ENCODE measurements around the gene SOX13. TPM values are rescaled to one million over a fixed set of nuclear protein-coding genes. Genes with fewer than 3 reads are reported as not detected.
"Not testable (repeated sequence)": the region's sequence is repeated elsewhere in the genome, so short reads cannot be mapped to it uniquely, and the experiment has no call there.

The SOX13 gene
- 49.9 TPM for polyA plus RNA-seq (ENCODE audit: insufficient read length)
- long read RNA-seq, donor 1, partial matches to known transcripts: 0 of 4 reads
- long read RNA-seq, donor 1, other reads (novel, unspliced or antisense): 0 of 4 reads
- long read RNA-seq, donor 2, transcript SOX13-202 (7 exons, 3,525 nt): major isoform, 5 of 14 reads
- long read RNA-seq, donor 2, partial matches to known transcripts: 9 of 14 reads
- long read RNA-seq, donor 2, other reads (novel, unspliced or antisense): 0 of 14 reads
- long read RNA-seq, donor 3: 0 reads
- long read RNA-seq, donor 4, partial matches to known transcripts: 0 of 1 reads
- long read RNA-seq, donor 4, other reads (novel, unspliced or antisense): 0 of 1 reads
- long read RNA-seq, donor 5, partial matches to known transcripts: 0 of 3 reads
- long read RNA-seq, donor 5, other reads (novel, unspliced or antisense): 0 of 3 reads
- long read RNA-seq, donor 6, transcript SOX13-202 (7 exons, 3,525 nt): major isoform, 6 of 7 reads
- long read RNA-seq, donor 6, partial matches to known transcripts: 0 of 7 reads
- long read RNA-seq, donor 6, other reads (novel, unspliced or antisense): 0 of 7 reads
- long read RNA-seq, donor 7, partial matches to known transcripts: 20 of 28 reads
- long read RNA-seq, donor 7, other reads (novel, unspliced or antisense): 5 of 28 reads
- long read RNA-seq, donor 8, partial matches to known transcripts: 0 of 1 reads
- long read RNA-seq, donor 8, other reads (novel, unspliced or antisense): 0 of 1 reads

DNA sequence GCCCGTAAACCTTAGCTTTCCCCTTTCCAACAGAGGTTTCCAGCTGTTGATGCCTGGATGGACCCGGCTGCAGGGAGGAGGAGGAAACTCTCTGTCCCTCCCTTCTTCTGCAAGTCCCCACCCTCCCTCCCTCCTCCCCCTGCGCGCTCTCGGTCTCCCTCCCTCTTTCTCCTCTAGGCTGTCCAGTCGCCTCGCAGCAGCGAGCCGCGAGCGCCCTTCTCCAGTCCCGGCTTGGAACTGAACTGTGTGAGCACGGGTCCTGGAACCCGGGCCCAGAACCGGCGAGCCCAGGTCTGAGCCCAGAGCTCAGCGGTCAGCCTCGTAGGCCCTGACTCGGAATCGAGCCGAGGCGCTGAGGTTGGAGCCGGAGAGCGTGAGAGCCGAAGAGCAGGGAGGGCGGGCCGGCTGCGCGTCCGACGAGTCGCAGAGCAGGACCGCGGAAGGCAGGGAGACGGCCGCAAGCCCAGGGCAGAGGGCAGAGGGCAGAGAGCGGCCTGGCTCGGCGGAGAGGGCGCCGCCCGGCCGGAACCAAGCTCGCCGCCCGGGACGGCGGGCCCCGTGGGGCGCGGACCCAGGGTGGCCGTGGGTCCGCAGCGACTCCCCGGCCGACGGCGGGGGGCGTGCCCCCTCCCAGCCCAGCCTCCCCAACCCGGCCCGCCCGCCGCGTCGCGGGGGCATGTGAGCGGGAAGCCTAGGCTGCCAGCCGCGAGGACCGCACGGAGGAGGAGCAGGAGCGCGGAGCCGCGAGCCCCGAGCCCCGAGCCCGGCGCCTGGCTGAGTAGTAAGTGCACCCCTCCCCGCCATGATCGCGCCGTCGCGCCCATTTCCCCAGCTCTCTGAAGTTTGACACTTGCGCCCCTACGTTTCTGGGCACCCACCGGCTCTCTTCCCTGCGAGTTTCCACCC lies at the start of gene SOX13:
Gene SOX13, plus strand, starts transcription at position 185 of the 906 bp plus-strand sequence. CDS start 39,801 bp downstream, outside the sequence.
- peak; percentile 93 for DNase-seq

DNA sequence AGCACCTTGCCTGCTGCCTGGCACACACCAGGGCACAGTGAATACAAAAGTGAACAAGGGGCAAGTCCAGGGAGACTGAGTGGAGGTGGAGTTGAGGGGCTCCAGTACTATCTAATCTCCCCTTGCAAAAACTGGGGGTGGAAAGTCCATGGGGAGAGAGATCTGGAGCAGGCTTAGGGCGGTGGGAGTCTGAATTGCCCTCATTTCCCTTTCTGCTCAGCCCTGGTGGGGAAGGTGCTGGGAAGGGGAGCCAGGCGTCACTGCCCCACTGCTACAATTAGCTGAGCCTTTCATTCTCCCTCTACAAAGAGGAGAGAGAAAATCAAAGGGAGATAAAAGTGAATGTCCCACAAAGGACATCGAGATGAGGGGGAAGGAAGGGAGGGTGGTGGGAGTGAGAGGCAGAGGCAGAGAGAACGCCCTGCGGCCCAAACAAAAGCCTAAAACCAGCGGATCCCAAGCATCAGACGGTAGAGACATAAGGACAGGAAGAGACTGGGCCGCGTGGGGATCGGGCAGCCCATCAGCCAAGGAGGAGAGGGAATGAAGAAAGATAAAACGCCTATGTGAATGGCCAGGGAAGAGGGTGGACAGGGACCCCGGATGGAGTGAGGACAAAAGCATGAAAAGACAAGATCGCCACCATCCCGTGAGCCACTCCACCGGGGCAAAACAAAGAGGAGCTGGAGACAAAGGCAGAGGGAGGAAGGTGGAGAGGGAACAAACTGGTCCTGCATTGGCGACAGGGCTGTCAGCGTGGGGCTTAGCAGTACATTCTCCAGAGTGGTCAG lies 46.8 kb upstream of the SOX13 start:
- DNase-seq: no peak

DNA sequence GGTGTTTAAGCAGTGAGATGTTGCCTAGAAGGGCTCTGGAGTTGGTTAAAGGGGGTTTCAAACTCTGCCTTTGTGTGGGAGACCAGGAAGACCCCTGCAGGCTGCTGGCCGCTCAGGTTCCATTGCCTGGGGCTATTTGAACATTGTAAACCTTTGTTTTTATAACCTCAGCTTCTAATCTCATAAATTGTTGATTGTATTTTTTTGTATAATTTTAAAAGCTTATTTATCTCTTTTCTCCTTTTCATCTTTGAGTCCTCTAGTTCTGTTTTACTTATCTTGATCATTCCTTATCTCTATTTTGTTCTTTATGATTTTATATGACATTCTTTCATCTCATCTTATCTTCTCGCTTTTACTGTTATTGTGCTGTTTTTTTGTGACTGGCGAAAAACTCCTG lies 45.5 kb upstream of the SOX13 start:
- no peak for DNase-seq

DNA sequence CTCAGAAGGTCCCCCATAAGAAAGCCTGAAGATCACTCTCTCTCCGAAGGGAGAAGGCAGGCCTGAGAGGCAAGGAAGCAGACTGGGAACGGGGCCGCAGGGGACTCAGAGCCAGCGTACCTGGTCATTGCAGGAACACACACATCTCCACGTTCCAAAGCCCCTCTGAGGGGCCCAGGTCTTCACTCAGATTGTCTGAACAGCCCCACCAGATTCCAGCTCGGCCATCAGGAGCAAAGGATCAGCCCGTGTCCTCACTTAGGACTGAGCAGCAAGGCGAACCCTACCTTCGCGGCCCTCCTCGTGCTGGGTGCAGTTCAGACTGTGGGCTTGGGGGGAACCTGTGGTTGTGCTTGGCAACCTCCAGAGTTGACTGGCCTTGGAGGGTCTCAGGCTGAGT lies 43.9 kb upstream of the SOX13 start:
- DNase-seq: no peak

DNA sequence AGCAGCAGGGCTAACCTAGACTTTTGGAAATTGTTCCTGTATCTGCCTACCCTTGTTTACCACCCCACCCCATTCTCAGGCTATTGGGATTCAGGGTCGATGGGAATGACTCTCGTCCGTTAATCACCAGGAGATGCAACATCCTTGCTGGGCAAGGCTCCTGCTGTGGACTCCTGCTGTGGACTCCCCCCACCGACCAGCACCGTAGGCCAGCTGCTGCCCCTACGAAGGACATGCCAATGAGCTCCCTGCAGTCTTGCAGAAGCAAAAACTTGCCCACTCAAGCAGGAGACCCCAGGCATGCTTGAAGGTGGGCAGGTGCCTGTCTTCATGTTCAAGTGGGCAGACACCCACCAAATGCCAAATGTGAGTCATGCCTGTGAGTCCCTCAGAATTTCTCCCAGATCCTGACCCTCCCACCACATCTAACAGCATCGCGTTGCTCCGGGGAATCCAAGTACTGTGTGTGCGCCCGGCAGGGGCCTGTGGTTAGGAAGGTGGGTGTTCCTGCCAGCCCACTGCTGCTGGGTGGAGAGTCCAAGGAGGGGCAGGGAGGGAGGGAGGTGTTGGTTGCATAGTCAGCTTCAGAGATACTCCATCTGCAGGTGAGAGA lies 41.7 kb upstream of the SOX13 start:
- no peak for DNase-seq

DNA sequence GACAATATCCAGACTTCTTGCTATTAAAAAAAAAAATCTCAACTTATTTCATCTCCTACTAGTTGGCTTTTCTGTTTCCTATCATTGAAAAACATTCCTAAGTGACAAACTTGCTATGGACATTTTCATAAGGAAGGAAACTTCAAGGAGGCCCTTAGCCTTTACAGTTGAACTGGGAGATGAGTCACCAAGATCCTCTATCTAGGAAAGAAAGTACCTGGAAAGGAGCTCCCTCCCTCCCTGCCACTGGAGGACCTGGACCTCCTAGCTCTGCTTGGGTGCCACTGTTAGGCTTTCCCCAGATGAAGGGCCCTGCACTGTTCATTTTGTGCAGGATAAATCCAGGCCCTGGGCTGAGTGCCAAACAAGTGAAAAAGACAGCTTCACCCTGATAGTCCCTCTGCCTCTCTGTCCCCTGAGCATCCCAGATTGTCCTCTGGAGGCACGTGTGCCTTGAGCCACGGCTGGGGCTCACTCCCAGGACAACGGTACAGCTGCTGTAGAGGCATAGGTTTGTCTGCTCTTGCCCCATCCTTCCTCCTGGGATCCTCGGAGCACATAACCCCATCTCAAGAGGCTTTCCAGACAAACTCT lies 40.2 kb upstream of the SOX13 start:
- DNase-seq: no peak

DNA sequence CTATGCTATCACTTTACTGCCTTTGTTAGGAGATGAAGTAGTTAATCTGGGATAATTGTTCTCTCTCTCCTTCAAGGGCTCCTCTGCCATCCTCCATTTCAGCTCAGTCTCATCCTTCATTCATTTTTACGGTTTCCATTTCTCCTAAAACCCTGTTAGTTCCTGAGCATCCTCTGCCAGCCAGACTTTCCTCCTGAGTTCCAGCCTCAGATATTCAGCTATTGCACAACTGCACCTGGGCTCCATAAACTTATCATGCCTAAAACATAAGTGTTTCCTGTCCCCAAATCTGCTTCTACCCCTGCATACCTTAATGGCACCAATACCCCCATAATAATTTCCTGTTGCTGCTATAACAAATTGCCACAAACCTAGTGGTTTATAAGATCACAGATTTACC lies 39.6 kb upstream of the SOX13 start:
- DNase-seq: no peak

DNA sequence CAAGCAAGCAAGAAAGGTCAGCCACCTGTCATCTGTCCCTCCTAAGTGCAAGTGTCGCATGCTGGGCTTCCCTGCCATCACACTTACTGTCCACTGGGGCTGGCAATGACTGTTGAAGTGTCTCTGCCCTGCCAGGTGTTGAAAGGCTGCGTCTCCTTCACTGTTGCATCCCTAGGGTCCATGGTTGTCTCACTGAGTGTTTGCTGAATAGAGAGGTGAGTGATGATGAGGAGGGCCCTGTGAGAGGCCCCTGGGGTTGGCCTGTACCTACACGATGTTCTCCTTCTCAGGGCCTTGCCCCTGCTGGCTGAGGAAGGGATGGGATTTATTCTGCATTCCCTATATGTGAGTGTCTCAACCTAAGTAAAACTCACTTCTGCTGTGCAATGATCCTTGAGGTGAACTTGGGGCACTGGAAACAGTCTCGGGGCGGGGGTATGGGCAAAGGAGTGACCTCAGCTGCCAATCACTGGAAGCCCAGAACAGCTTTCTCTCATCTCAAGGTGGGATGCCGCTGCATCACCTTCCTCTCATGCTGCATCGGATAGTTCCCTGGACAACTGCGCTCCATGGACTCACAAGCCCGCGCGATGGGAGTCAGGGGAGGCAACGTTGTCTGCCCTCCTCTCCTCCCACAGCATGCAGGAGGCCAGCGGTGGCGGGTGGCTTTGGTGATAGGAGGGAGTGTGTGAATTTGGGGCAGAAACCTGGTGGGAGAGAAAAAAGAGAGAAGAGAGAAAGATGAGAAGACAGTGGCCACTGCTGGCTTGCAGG lies 35.8 kb upstream of the SOX13 start:
- DNase-seq: no peak

DNA sequence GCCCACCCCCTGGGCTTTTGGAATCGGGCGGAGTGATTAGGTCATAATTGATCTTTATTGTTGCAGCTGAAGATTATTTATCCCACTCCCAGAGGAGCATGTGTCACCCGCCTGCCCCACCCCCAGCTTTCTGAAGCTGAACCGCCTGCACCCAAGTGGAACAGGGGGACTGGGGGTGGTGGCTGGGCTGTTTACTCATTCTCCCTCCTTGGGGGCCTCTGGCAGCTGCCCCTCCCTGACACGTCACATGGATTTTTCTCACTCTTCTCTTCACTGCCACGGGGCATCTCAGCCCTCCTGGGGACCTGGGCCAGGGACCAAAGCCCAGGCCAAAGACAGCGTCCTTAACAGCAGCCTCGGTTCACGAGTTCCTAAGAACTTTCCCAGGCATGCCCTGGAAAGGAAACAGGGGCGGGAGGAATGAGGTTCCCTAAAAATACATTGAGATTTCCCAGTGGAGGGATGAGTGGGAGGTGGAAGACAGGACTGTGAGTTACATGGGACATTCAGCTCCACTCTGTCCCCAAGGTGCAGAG lies 31.6 kb upstream of the SOX13 start:
- no peak for DNase-seq

DNA sequence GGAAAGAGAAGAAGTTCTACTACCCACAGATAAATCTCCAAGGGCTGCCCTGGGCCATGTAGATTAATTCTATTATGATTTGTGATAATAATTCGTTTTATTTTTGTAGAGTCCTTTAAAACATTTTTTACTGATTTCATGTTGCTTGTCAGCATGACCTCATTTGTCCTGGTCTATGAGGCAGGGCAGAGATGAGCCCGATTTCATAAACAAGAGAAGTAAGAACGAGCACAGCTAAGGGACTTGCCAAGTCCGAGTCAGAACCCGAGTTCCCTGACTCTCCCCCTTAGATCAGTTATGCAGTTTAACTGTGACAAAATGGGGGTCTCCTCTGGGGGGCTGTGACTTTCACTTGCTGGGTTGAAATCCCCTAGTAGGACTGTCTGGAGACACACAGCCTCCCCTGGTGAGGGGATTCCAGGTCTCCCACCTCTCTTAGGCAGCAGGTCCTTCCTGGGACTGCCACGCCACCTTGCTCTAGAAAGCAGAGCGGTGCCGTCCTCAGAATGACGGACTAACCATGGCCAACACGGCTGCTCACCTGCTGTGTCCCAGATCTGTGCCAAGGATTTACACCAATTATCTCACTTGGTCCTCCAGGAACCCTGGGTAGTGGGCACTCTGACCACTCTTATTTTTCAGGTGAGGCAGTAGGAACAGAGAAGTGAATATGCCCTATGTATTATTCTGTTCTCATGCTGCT lies 31.0 kb upstream of the SOX13 start:
- DNase-seq: no peak

DNA sequence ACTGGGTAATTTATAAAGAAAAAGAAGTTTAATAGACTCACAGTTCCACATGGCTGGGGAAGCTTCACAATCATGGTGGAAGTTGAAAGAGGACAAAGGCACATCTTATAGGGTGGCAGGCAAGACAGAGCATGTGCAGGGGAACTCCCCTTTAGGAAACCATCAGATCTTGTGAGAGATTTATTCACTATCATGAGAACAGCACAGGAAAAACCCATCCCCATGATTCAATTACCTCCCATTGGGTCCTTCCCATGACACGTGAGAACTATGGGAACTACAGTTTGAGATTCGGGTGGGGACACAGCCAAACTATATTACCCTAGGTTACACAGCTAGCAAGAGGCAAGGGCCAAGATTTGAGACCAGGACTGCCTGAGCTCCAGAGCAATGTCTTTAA lies 30.4 kb upstream of the SOX13 start:
- DNase-seq: no peak

DNA sequence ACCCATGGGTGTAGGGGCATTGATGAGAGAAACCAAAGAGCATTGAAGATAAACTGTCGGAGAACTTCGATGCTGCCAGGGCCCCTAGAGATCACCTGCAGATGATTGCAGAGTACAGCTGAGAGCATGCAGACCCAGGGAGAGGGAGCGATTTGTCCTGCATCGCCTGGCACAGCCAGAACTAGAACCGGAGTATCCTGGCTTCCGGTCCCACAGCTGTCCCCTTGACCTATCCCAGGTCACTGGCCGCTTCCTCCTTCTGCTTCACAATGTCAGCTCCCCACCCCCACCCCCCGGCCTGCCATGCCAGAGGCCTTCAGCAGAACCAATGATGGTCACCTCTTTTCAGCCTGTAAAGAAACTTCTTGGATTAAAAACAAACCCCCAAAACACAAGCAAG lies 29.2 kb upstream of the SOX13 start:
- no peak for DNase-seq

DNA sequence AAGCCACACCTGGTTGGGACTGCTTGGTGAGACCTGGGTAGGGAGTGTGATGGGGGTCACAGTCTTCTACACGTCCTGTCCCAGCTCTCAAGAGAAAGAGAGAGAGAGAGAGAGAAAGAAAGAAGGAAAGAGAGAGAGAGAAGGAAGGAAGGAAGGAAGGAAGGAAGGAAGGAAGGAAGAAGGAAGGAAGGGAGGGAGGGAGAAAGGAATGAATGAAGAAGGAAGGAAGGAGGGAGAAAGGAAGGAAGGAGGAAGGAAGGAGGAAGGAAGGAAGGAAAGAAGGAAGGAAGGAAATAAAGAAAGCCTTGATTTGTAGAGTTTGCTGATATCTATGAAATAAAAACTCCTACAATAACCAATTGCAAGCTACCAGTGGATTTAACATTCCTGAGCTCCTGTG lies 28.5 kb upstream of the SOX13 start:
- no peak for DNase-seq

DNA sequence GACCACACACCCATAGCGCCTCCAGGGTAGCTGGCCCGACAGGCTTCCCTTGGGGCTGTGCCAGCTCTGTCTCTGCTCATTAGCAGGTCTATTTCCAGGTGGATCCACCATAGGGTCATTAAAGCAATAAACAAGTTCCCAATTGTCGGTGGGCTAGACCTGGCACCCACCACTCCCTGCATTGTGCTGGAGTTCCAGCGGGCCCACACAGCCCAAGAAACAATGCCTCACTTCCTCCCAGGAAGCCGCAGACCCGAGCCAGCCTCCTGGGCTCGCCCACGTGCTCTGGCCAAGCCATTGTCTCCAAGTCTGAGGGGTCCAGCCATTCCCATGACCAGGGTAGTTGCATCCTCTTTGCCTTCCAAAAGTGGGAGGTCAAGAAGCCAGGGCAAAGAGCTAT lies 27.5 kb upstream of the SOX13 start:
- DNase-seq: no peak

DNA sequence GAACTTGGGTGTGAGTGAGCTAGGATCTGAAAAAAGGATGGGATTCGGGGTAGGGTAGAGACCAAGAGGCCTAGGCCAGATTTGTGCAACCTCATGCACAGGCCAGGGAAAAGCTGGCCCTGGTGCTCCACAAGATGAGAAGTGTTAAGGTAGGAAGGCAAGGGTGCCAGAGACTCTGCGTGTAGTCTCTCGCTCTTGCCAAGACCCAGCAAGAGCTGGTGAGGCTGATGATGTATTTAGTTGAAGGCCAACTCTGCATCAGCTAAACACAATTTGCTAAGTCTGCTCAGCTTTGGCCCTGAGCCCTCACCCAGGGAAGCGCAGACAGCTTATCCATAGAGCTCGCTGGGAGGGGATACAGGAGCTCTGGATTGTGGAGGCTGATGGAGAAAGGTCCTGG lies 26.6 kb upstream of the SOX13 start:
- DNase-seq: no peak

DNA sequence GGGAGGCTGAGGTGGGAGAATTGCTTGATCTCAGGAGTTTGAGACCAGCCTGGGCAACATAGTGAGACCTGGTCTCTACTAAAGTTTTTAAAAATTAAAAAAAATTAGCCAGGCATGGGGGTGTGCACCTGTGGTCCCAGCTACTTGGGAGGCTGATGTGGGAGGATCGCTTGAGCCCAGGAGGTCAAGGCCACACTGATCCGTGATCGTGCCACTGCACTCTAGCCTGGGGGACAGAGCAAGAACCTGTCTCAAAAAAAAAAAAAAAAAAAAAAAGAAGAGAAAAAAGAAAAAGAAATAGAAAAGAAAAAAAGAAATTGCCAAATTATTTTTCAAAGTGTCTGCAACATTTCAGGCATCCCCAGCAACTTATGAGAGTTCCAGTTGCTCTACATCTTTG lies 24.1 kb upstream of the SOX13 start:
- DNase-seq: not testable (repeated sequence)

DNA sequence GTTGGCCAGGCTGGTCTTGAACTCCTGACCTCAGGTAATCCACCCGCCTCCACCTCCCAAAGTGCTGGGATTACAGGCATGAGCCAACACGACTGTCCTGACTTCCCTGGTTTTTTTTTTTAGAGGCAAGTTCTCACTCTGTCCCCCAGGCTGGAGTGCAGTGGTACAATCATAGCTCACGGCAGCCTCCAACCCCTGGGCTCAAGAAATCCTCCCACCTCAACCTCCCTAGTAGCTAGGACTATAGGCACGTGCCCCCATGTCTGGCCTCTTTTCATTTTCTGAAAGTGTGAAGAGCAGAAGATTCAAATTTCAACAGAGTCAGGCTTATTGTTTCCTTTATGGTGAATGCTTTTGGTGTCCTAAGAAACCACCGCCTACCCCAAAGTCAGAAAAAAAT lies 21.7 kb upstream of the SOX13 start:
- DNase-seq: no peak

DNA sequence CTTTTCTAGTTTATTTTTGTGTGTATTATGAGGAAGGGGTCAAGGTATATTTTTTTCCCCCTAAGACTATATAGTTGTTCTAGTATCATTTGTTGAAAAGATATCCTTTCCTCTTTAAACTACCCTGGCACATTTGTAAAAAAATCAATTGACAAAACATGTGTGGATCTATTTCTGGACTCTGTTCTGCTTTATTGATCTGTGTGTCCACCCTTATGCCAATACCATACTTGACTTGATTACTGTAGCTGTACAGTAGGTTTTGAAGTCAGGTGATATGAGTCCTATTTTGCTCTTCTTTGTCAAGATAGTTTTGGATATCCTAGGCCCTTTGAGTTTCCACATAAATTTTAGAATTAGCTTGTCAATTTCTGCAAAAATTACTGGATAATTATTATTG lies 21.2 kb upstream of the SOX13 start:
- no peak for DNase-seq

DNA sequence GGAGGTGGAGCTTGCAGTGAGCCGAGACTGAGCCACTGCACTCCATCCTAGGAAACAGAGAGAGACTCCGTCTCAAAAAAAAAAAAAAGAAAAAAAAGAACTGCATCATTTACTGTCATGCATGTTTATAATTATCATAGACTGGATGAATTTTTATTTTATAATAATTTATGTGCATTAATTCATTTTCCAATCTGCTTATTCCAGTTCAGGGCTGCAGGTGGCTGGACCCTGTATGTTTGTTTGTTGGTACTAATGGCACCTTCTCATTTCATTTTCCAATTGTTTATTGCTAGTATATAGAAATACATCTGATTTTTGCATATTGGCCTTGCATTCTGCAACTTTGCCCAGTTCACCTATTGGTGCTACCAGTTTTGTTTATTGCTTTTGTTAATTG lies 19.0 kb upstream of the SOX13 start:
- DNase-seq: no peak

All from left kidney (tissue), 8 donors.